HL-60 (cell line): ENCODE results near the gene RINL.
A peak's percentile ranks its signal among the peaks of the same experiment; 100 is the strongest.
"Not testable (repeated sequence)": the region's sequence is repeated elsewhere in the genome, so short reads cannot be mapped to it uniquely, and the experiment has no call there.

ENCODE experiments used
- DNase-seq, 2 experiments: peaks; one replicate each; pipeline ENCODE4 v3.0.0-alpha.2; 2010 to 2020; ENCODE audit warnings: low read depth in 1 of 2, low spot score in 1 of 2
- H3K27ac ChIP-seq: fragments of 250-450 bp; sonication (Bioruptor Pico); replicated peaks from 2 replicates; pipeline ENCODE4 v1.5.1; 2020; ENCODE audit warnings: mild to moderate bottlenecking, moderate library complexity
- H3K27me3 ChIP-seq: fragments of 250-450 bp; sonication (Bioruptor Pico); 2 replicates; pipeline ENCODE4 v1.5.1; 2021; ENCODE audit warnings: mild to moderate bottlenecking, moderate library complexity; ENCODE audit not compliant: insufficient read depth, poor library complexity, severe bottlenecking
- H3K4me3 ChIP-seq: replicated peaks from 2 replicates; pipeline ENCODE4 v1.5.1; 2011; ENCODE audit warnings: mild to moderate bottlenecking, control low read depth, low read length; ENCODE audit not compliant: insufficient read depth
- CTCF ChIP-seq: IDR thresholded peaks from one replicate; pipeline ENCODE4 v1.5.1; 2011; ENCODE audit warnings: low read length, control low read depth, inconsistent platforms; ENCODE audit not compliant: insufficient read depth
- GABPA ChIP-seq: IDR thresholded peaks from 2 replicates; pipeline ENCODE4 v1.6.1; 2012; ENCODE audit warnings: low read depth
- POLR2AphosphoS5 ChIP-seq: IDR thresholded peaks from 2 replicates; pipeline ENCODE4 v1.6.1; 2012; ENCODE audit warnings: low read depth
- REST ChIP-seq: IDR thresholded peaks from 2 replicates; pipeline ENCODE4 v1.6.1; 2012; ENCODE audit warnings: low read depth; ENCODE audit not compliant: insufficient replicate concordance
- SPI1 ChIP-seq: IDR thresholded peaks from 2 replicates; pipeline ENCODE4 v1.6.1; 2012; ENCODE audit warnings: low read depth, mild to moderate bottlenecking, borderline replicate concordance

Gene RINL

GRCh38 chr19:38856813-38857212 is 21.3 kb downstream of the RINL start:
- TF ChIP-seq GABPA (no peak), REST (no peak), CTCF (no peak)
- Histone ChIP-seq H3K27me3 (no peaks in the 10 kb centered on the region), H3K4me3 (no peak overlapping the region), H3K27ac (no peak overlapping the region)
- DNase-seq, result no peak

- H3K27me3 ChIP-seq, DNase-seq, H3K27ac ChIP-seq, H3K4me3 ChIP-seq: not testable (repeated sequence)
Measured at GRCh38 chr19:38855751-38856150, 22.3 kb downstream of the RINL start.

- not testable (repeated sequence) for H3K4me3 ChIP-seq, H3K27ac ChIP-seq, H3K27me3 ChIP-seq, DNase-seq
Measured at GRCh38 chr19:38854961-38855360, 23.1 kb downstream of the RINL start.

- Histone ChIP-seq H3K27me3 (no peaks in the 10 kb centered on the region), H3K27ac (peak overlapping the region; percentile 98), H3K4me3 (no peak overlapping the region)
- TF ChIP-seq SPI1 (no peak), GABPA (no peak), CTCF (no peak), POLR2AphosphoS5 (no peak), REST (no peak)
- no peak for DNase-seq
Measured at GRCh38 chr19:38853214-38853613, 24.9 kb downstream of the RINL start.

- no peak for TF ChIP-seq CTCF
- TF ChIP-seq REST, result no peak
- TF ChIP-seq POLR2AphosphoS5, result peak; percentile 59; the same call in 1 of the 2 replicates
- peak overlapping the region; percentile 98 for H3K27ac ChIP-seq
- H3K4me3 ChIP-seq, result peak overlapping the region; percentile 61
- DNase-seq, result peak in 1 of 2 experiments; percentile 56
- no peaks in the 10 kb centered on the region for H3K27me3 ChIP-seq
Measured at GRCh38 chr19:38852231-38853044, 25.6 kb downstream of the RINL start.
